Measurements from ENCODE around the gene CABP1.
A peak's percentile ranks its signal among the peaks of the same experiment; 100 is the strongest.

Gene CABP1

GRCh38 chr12:120710031-120710804 lies 69.8 kb downstream of the CABP1 start, which contains the start of gene UNC119B:
TSS of gene UNC119B (plus strand) at chr12:120710458. CDS start at chr12:120710475, 17 bp downstream.
- H3K4me3 ChIP-seq (replicated peaks; ENCODE audit: low read depth, low read length), result peak within 1 kb of the TSS; percentile 77
- no peak for DNase-seq (ENCODE audit: low read depth)

DNA sequence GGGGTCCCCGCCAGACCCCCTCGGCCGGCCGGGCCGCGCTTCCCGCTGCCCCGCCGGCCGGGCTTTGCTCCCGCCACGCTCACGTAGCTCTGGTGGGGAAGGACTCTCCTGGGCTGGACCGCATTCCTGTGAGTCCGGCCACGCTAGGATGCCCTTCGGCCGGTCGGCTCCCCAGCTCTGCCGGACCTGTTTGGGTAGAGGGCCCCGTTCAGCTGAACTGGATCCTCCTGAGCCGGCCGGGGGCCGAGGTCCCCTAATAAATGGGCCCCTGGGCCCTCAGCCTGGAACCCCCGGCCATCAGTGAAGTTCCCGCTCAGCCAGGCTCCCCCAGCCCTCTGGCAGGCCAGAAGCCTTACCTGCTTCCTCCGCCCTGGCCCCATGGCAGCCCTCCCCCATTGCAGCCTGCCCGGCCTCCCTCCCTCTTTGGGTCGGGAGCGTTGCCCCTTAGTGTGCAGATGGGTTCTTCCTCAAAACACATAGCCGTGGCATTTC lies 70.4 kb downstream of the CABP1 start:
- H3K4me3 ChIP-seq (replicated peaks; ENCODE audit: low read depth, low read length), result peak overlapping the region; percentile 77
- DNase-seq (ENCODE audit: low read depth), result no peak
- TF ChIP-seq, protein P1, sequence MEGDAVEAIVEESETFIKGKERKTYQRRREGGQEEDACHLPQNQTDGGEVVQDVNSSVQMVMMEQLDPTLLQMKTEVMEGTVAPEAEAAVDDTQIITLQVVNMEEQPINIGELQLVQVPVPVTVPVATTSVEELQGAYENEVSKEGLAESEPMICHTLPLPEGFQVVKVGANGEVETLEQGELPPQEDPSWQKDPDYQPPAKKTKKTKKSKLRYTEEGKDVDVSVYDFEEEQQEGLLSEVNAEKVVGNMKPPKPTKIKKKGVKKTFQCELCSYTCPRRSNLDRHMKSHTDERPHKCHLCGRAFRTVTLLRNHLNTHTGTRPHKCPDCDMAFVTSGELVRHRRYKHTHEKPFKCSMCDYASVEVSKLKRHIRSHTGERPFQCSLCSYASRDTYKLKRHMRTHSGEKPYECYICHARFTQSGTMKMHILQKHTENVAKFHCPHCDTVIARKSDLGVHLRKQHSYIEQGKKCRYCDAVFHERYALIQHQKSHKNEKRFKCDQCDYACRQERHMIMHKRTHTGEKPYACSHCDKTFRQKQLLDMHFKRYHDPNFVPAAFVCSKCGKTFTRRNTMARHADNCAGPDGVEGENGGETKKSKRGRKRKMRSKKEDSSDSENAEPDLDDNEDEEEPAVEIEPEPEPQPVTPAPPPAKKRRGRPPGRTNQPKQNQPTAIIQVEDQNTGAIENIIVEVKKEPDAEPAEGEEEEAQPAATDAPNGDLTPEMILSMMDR (IDR thresholded peaks at IDR 0.05; ENCODE audit: low read length, missing control alignments), result no peak

More at GRCh38 chr12:120710031-120710804, 69.8 kb downstream of the CABP1 start, which contains the start of gene UNC119B:
- TF ChIP-seq, protein P1 (IDR thresholded peaks at IDR 0.05; ENCODE audit: low read length, missing control alignments), result no peak

DNA sequence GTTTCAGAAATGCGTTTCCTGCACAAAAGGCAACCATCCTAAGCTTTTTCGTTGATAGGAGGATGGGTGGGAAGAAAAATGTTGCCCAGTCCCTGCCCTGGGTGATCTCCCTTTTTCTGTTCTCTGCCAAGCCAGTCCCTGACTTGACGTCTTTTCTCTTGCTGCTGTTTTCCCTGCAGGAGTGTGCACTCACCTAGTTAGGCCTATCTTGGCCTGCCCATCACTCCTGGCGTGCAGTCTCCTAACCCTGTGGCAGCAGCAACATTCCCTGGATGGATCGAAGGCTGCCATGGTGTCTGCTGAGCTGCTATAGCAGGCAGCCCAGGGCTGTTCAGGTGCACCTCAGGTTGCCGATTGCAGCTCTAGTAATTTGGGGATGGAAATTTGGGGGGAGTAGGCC lies 71.0 kb downstream of the CABP1 start:
- TF ChIP-seq, protein P1 (IDR thresholded peaks at IDR 0.05; ENCODE audit: low read length, missing control alignments), result no peak
- peak overlapping the region; percentile 77 for H3K4me3 ChIP-seq (replicated peaks; ENCODE audit: low read depth, low read length)
- DNase-seq (ENCODE audit: low read depth), result no peak

GRCh38 chr12:120712610-120713009 lies 72.2 kb downstream of the CABP1 start:
- no peak for DNase-seq (ENCODE audit: low read depth)
- TF ChIP-seq, protein P1 (IDR thresholded peaks at IDR 0.05; ENCODE audit: low read length, missing control alignments), result no peak
- H3K4me3 ChIP-seq (replicated peaks; ENCODE audit: low read depth, low read length), result no peak overlapping the region

GRCh38 chr12:120713861-120714482 lies 73.5 kb downstream of the CABP1 start:
- DNase-seq (ENCODE audit: low read depth), result peak; percentile 87
- H3K4me3 ChIP-seq (replicated peaks; ENCODE audit: low read depth, low read length), result no peak overlapping the region
- TF ChIP-seq, protein P1 (IDR thresholded peaks at IDR 0.05; ENCODE audit: low read length, missing control alignments), result peak; percentile 88
